Effector memory CD4-positive, alpha-beta T cell (primary cell): ENCODE data around the gene ARPC2.

Experiments
- DNase-seq, 3 donors: peaks; one replicate each; pipeline ENCODE4 v3.0.0-alpha.2; 2020
- H3K27ac ChIP-seq: 2 replicates; pipeline ENCODE4 v1.7.0; 2013; ENCODE audit warnings: mild to moderate bottlenecking, low read length, moderate library complexity; ENCODE audit not compliant: insufficient read depth, poor library complexity, severe bottlenecking
- H3K27me3 ChIP-seq: replicated peaks from 2 replicates; pipeline ENCODE4 v1.7.0; 2013; ENCODE audit warnings: mild to moderate bottlenecking, low read length; ENCODE audit not compliant: insufficient read depth, control insufficient read depth, poor library complexity, severe bottlenecking
- H3K36me3 ChIP-seq: 2 replicates; pipeline ENCODE4 v1.7.0; 2013; ENCODE audit warnings: mild to moderate bottlenecking, low read length, moderate library complexity; ENCODE audit not compliant: control insufficient read depth, insufficient read depth
- H3K4me1 ChIP-seq: 2 replicates; pipeline ENCODE4 v1.7.0; 2013; ENCODE audit warnings: low read length, mild to moderate bottlenecking; ENCODE audit not compliant: control insufficient read depth, insufficient read depth, poor library complexity, severe bottlenecking
- H3K4me3 ChIP-seq: 2 replicates; pipeline ENCODE4 v1.7.0; 2013; ENCODE audit warnings: low read length, low read depth, mild to moderate bottlenecking; ENCODE audit not compliant: insufficient read depth, poor library complexity, severe bottlenecking
- H3K9me3 ChIP-seq: 2 replicates; pipeline ENCODE4 v1.7.0; 2013; ENCODE audit warnings: mild to moderate bottlenecking, low read length, moderate library complexity; ENCODE audit not compliant: control insufficient read depth

The ARPC2 gene

DNA sequence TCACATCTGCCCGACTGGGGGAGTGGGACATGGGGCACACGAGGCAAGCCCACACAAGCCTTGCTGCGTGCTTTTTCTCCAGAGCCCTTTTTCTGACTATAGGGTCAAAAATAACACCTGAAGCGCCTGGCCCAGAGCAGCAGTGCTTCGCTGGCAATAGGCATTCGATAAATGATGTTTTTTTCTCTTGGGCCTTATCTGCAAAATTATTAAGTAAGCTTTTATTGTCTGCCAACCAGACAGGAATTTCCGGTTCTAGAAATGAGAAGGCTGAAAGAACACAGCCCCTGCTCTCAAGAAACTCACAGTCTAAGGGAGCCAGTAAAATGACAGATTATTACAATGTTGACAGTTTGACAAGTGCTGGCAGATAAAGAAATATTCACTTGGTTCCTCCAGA is 78.0 kb downstream of the ARPC2 start:
- H3K27me3 ChIP-seq = no peaks in the 10 kb centered on the region
- H3K9me3 ChIP-seq = no peaks in the 10 kb centered on the region
- peaks cover 15% of the 10 kb centered on the region for H3K4me1 ChIP-seq
- H3K27ac ChIP-seq = no peak overlapping the region
- no peak overlapping the region for H3K4me3 ChIP-seq
- no peaks in the 10 kb centered on the region for H3K36me3 ChIP-seq
- DNase-seq = no peak

DNA sequence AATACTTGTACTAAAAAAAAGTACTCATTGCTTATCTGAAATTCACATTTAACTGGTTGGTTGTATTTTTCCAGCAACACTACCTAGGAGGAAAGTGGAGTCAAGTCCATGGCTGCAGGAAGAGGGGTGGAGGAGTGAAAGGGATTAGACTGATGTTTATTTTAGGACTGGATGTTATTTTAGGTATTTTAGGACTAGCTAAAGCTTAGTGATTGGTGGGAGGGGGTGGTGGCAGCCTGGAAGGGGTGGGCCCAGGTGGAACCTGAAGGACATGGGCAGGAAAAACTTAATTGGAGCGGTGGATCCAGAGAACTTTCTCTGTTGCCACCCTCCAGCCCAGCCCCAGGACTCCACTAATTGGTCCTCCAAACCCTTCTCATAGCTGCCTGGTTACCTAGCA is 79.2 kb downstream of the ARPC2 start:
- Histone ChIP-seq H3K36me3 (no peaks in the 10 kb centered on the region), H3K4me3 (no peak overlapping the region), H3K9me3 (no peaks in the 10 kb centered on the region), H3K27ac (no peak overlapping the region), H3K27me3 (no peaks in the 10 kb centered on the region), H3K4me1 (peaks cover 4% of the 10 kb centered on the region)
- no peak for DNase-seq

GRCh38 chr2:218296847-218297246 is 79.9 kb downstream of the ARPC2 start:
- Histone ChIP-seq H3K27ac (no peak overlapping the region), H3K9me3 (no peaks in the 10 kb centered on the region), H3K4me1 (no peaks in the 10 kb centered on the region), H3K4me3 (no peak overlapping the region), H3K27me3 (no peaks in the 10 kb centered on the region), H3K36me3 (no peaks in the 10 kb centered on the region)
- no peak for DNase-seq

- Histone ChIP-seq H3K27ac (no peak overlapping the region), H3K4me3 (no peak overlapping the region), H3K27me3 (no peaks in the 10 kb centered on the region), H3K36me3 (no peaks in the 10 kb centered on the region), H3K4me1 (no peaks in the 10 kb centered on the region), H3K9me3 (no peaks in the 10 kb centered on the region)
- no peak for DNase-seq
Measured at GRCh38 chr2:218298314-218298875, 81.4 kb downstream of the ARPC2 start.

- Histone ChIP-seq H3K36me3 (no peaks in the 10 kb centered on the region), H3K9me3 (no peaks in the 10 kb centered on the region), H3K4me3 (no peak overlapping the region), H3K4me1 (no peaks in the 10 kb centered on the region), H3K27me3 (no peaks in the 10 kb centered on the region), H3K27ac (no peak overlapping the region)
- no peak for DNase-seq
Measured at GRCh38 chr2:218300141-218300540, 83.2 kb downstream of the ARPC2 start.

DNA sequence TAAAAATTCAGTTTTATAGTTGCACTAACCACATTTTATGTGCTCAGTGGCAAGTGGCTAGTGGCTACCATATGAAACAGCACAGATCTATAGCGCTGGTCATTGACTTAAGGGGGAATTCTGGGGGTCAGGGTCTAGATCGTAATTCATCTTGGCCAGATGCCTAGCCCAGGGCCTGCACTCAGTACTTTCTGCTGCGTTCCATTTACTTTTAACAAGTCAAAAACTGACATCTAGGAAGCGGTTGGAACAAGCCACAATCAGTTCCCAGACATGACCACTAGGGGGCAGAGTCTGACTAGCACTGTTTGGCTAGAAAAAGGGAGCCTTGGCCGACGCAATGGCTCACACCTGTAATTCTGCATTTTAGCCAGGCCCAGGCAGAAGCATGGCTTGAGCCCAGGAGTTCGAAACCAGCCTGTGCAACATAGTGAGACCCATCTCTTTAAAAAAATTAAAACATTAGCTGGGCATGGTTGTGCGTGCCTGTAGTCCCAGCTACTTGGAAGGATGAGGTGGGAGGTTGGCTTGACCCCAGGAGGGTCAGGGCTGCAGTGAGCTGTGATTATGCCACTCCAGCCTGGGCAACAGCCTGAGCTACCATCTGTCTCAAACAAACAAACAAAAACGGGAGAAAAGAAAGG is 84.3 kb downstream of the ARPC2 start:
- Histone ChIP-seq H3K27ac (no peak overlapping the region), H3K36me3 (no peaks in the 10 kb centered on the region), H3K9me3 (no peaks in the 10 kb centered on the region), H3K4me1 (no peaks in the 10 kb centered on the region), H3K4me3 (no peak overlapping the region), H3K27me3 (no peaks in the 10 kb centered on the region)
- peak; percentile 67 to 80 (median 77) for DNase-seq
